RCC 7860 (cell line): ENCODE data around the gene SNED1.

Source experiments
- DNase-seq: peaks from one replicate; pipeline ENCODE4 v3.0.0-alpha.2; 2015; ENCODE audit warnings: low spot score
- FAIRE-seq: peaks from 2 replicates; lab custom pipeline; 2012; peaks lifted over from hg19 to GRCh38; lab: Jason Lieb, UNC

SNED1 gene

DNA sequence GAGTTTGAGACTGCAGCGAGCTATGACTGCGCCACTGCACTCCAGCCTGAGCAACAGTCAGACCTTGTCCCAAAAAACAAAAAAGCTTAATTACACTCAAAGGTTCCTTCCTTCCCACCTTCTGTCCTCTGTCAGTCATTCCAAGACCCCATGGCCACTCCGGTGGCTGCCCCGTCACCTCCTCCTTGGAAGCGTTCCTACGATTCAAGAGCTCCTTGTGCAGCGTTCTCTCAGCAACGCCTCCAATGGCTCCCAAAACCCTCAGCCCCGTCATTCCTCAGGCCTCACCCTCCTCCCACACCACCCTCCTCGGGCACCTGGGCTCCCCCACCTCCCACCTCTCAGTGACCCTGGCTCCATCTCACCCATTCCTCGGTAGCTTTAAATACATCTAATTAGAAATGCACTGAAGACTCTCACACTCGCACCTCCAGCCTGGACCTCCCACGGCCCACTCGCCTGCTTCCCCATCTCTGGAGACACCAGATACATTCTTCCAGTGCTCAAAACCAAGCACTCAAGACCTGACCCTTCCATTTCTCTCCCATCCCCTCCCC, 142.9 kb downstream of the SNED1 start:
- no peak for FAIRE-seq
- DNase-seq: no peak

DNA sequence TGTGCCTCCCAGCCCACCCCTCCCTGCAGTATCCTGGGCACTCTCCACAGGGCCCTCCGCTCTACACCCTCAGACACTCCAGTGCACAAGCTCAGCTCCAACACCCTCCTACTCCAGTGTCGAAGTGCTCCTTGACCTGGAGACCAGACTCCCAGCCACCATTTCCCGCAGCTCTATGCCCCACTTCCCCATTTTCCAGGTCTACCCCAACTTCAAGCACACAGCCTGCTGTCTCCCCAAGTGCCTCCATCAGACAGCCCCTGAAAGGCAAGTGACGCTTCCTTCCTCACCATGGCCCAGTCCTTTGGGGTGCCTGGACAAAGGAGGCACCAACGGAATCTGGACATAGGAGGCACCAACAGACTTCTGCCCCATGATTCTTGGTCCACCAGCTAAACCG, 143.6 kb downstream of the SNED1 start:
- no peak for DNase-seq
- FAIRE-seq: no peak

DNA sequence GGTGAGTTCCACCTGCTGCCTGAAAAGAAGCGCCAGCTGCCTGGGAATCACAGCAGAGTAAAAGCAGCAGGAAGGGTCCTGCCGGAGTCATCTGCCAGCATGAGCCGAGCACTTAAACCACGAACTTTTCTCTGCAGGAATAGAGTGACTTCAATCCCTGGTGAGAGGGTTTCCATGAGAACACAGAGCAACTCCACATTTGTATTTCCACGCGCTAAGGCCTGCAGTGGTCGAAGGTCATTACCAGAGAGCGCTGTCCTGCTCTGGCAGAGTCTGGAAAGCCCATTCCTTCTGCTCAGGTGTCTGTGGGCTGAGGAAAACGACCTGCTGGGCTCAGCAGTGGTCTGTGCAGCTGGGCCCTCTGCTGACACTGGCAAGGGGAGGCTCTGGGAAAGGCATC, 144.2 kb downstream of the SNED1 start:
- FAIRE-seq (no peak), DNase-seq (no peak)
